B cell (primary cell): ENCODE measurements around the gene TSKU.

Experiments
- EZH2 ChIP-seq: IDR thresholded peaks from 2 replicates; pipeline ENCODE4 v1.6.1; 2012; ENCODE audit warnings: borderline replicate concordance, low read depth, mild to moderate bottlenecking, moderate library complexity, low read length; ENCODE audit not compliant: insufficient read depth, poor library complexity, severe bottlenecking
- TF ChIP-seq, protein P1 (sequence below): fragments of 200-600 bp; IDR thresholded peaks from one replicate; pipeline ENCODE4 v1.8.0; 2022; ENCODE audit warnings: antibody characterized with exemption, mild to moderate bottlenecking

GRCh38 chr11:76783896-76784813, 999 bp downstream of the TSKU start:
- TF ChIP-seq, protein P1, sequence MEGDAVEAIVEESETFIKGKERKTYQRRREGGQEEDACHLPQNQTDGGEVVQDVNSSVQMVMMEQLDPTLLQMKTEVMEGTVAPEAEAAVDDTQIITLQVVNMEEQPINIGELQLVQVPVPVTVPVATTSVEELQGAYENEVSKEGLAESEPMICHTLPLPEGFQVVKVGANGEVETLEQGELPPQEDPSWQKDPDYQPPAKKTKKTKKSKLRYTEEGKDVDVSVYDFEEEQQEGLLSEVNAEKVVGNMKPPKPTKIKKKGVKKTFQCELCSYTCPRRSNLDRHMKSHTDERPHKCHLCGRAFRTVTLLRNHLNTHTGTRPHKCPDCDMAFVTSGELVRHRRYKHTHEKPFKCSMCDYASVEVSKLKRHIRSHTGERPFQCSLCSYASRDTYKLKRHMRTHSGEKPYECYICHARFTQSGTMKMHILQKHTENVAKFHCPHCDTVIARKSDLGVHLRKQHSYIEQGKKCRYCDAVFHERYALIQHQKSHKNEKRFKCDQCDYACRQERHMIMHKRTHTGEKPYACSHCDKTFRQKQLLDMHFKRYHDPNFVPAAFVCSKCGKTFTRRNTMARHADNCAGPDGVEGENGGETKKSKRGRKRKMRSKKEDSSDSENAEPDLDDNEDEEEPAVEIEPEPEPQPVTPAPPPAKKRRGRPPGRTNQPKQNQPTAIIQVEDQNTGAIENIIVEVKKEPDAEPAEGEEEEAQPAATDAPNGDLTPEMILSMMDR: no peak
- TF ChIP-seq EZH2: no peak
